HL-60/S4 (cell line): ENCODE measurements around the gene ANAPC1.
"Not testable (repeated sequence)": the region's sequence is repeated elsewhere in the genome, so short reads cannot be mapped to it uniquely, and the experiment has no call there.

Experiments
- in situ Hi-C: fragments of 300-500 bp; cut with MboI; formaldehyde crosslinking; loops from 2 replicates; pipeline ENCODE4 v1.14.3; 2022; ENCODE audit warnings: low sequenced_read_pairs

ANAPC1 gene

GRCh38 chr2:111735838-111736721 lies 147.9 kb downstream of the ANAPC1 start:
- in situ Hi-C loops = not testable (repeated sequence)

GRCh38 chr2:111735420-111735819 lies 148.6 kb downstream of the ANAPC1 start:
- in situ Hi-C loops = not testable (repeated sequence)

- in situ Hi-C loops = not testable (repeated sequence)
Measured at GRCh38 chr2:111729812-111730458, 154.1 kb downstream of the ANAPC1 start.

GRCh38 chr2:111727611-111728110 lies 156.3 kb downstream of the ANAPC1 start:
- in situ Hi-C loops = not testable (repeated sequence)

- in situ Hi-C loops = not testable (repeated sequence)
Measured at GRCh38 chr2:111725742-111726141, 158.3 kb downstream of the ANAPC1 start.

GRCh38 chr2:111719610-111720009 lies 164.4 kb downstream of the ANAPC1 start:
- in situ Hi-C loops = loop anchor here (25.0 kb wide), 2 partner anchors 607 to 907 kb away; partner anchors contain the start of gene BCL2L11
